ENCODE measurements around the gene CBX3. TPM values are rescaled to one million over a fixed set of nuclear protein-coding genes. Genes with fewer than 3 reads are reported as not detected.

CBX3 gene
- total RNA-seq, 2 donors from 2014 or later, result 37.9 to 43.3 TPM

- Histone ChIP-seq H3K27ac (no peak overlapping the region), H3K4me1 (peaks cover 0 to 19% of the 10 kb centered on the region in 2 donors), H3K4me3 (no peak overlapping the region)
Measured at GRCh38 chr7:26186364-26187311, 14.9 kb upstream of the CBX3 start.

GRCh38 chr7:26187380-26188205 is 14.0 kb upstream of the CBX3 start:
- Histone ChIP-seq H3K4me3 (no peak overlapping the region), H3K27me3 (no peaks in the 10 kb centered on the region), H3K9me3 (no peaks in the 10 kb centered on the region), H3K36me3 (peaks cover 66% of the 10 kb centered on the region), H3K27ac (no peak overlapping the region), H3K4me1 (peaks cover 0 to 21% of the 10 kb centered on the region in 2 donors)
- no peak for DNase-seq (ENCODE audit: low spot score)
- TF ChIP-seq, protein P1, sequence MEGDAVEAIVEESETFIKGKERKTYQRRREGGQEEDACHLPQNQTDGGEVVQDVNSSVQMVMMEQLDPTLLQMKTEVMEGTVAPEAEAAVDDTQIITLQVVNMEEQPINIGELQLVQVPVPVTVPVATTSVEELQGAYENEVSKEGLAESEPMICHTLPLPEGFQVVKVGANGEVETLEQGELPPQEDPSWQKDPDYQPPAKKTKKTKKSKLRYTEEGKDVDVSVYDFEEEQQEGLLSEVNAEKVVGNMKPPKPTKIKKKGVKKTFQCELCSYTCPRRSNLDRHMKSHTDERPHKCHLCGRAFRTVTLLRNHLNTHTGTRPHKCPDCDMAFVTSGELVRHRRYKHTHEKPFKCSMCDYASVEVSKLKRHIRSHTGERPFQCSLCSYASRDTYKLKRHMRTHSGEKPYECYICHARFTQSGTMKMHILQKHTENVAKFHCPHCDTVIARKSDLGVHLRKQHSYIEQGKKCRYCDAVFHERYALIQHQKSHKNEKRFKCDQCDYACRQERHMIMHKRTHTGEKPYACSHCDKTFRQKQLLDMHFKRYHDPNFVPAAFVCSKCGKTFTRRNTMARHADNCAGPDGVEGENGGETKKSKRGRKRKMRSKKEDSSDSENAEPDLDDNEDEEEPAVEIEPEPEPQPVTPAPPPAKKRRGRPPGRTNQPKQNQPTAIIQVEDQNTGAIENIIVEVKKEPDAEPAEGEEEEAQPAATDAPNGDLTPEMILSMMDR (IDR thresholded peaks at IDR 0.05), result no peak

More at GRCh38 chr7:26186364-26187311, 14.9 kb upstream of the CBX3 start:
- Histone ChIP-seq H3K27me3 (no peaks in the 10 kb centered on the region), H3K36me3 (peaks cover 56% of the 10 kb centered on the region), H3K9me3 (no peaks in the 10 kb centered on the region)
- DNase-seq (ENCODE audit: low spot score), result no peak
- TF ChIP-seq, protein P1 (IDR thresholded peaks at IDR 0.05), result no peak

- Histone ChIP-seq H3K9me3 (no peaks in the 10 kb centered on the region), H3K36me3 (peaks cover 74% of the 10 kb centered on the region), H3K27ac (no peak overlapping the region), H3K4me3 (no peak overlapping the region), H3K4me1 (peaks cover 0 to 21% of the 10 kb centered on the region in 2 donors), H3K27me3 (no peaks in the 10 kb centered on the region)
- TF ChIP-seq, protein P1 (IDR thresholded peaks at IDR 0.05), result no peak
- no peak for DNase-seq (ENCODE audit: low spot score)
Measured at GRCh38 chr7:26188206-26188956, 13.2 kb upstream of the CBX3 start.

DNA sequence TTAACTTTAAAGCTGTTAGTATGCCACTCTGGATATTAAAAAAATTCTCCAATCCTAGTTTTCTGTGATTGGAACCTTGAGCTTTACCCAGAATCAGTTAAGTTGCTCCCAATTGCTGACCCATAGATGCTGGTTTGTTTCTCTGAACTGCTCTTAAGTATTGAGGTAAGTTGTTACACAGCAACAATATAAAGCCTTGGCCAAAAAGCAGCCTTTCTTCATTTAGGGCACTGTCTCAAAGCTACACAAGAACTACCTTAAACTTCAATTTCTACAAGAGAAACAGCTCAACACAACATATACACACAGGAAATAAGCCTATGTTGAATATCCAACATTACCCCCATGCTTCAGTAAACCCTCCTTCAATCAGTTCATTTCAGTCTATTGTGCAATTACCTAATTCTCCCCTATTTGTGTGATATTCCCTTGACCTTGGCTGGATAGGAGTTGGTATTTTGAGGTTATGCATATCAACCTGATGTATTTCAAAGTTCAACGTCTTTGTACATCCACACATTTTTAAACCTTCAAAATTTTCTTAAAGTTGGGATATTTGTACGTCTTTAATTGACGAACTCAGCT is 12.5 kb upstream of the CBX3 start:
- TF ChIP-seq, protein P1 (IDR thresholded peaks at IDR 0.05), result no peak
- no peaks in the 10 kb centered on the region for H3K9me3 ChIP-seq
- peaks cover 0 to 23% of the 10 kb centered on the region in 2 donors for H3K4me1 ChIP-seq
- no peak for DNase-seq (ENCODE audit: low spot score)
- H3K36me3 ChIP-seq, result peaks cover 81% of the 10 kb centered on the region
- H3K27me3 ChIP-seq, result no peaks in the 10 kb centered on the region
- H3K4me3 ChIP-seq, result no peak overlapping the region
- no peak overlapping the region for H3K27ac ChIP-seq

DNA sequence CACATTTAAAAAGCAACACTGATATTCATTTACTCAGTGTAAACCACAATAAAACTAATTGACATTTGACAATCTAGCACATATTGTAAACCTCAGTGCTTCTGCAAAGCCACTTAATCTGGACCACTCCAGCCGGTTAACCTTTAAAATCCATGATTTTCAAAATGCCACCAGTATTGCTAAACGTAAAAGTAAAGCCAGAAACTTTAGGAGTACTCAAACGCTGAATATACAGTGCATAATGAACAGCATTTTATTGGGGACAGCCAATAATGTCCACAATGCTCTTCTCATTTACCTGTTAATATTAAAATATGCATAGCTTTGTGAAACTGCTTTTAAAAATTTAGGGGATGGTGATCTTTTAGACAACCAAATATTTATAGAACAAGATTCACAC is 11.8 kb upstream of the CBX3 start:
- peaks cover 87% of the 10 kb centered on the region for H3K36me3 ChIP-seq

More for the DNA sequence above, 11.8 kb upstream of the CBX3 start:
- no peak overlapping the region for H3K27ac ChIP-seq
- TF ChIP-seq, protein P1 (IDR thresholded peaks at IDR 0.05), result no peak
- no peaks in the 10 kb centered on the region for H3K27me3 ChIP-seq
- H3K4me1 ChIP-seq, result peaks cover 0 to 29% of the 10 kb centered on the region in 2 donors
- no peaks in the 10 kb centered on the region for H3K9me3 ChIP-seq
- DNase-seq (ENCODE audit: low spot score), result no peak
- H3K4me3 ChIP-seq, result no peak overlapping the region

All from right atrium auricular region (tissue), 2 donors.